ENCODE data around the gene GRIN2B. TPM values are rescaled to one million over a fixed set of nuclear protein-coding genes. Genes with fewer than 3 reads are reported as not detected.

Gene GRIN2B
- total RNA-seq, 1 donor = not detected

- no peak for TF ChIP-seq CTCF (IDR thresholded peaks at IDR 0.05; ENCODE audit: insufficient read depth, low read length)
- no peak for DNase-seq (ENCODE audit: low read depth)
- no peak overlapping the region for H3K4me3 ChIP-seq (ENCODE audit: low read depth, low read length)
Measured at GRCh38 chr12:13976880-13977279, 4.5 kb downstream of the GRIN2B start.

GRCh38 chr12:13976028-13976584, 5.3 kb downstream of the GRIN2B start:
- TF ChIP-seq CTCF (IDR thresholded peaks at IDR 0.05; ENCODE audit: insufficient read depth, low read length) = no peak

GRCh38 chr12:13973996-13974395, 7.4 kb downstream of the GRIN2B start:
- no peak overlapping the region for H3K4me3 ChIP-seq (ENCODE audit: low read depth, low read length)
- DNase-seq (ENCODE audit: low read depth) = no peak
- TF ChIP-seq CTCF (IDR thresholded peaks at IDR 0.05; ENCODE audit: insufficient read depth, low read length) = no peak

More at GRCh38 chr12:13976028-13976584, 5.3 kb downstream of the GRIN2B start:
- DNase-seq (ENCODE audit: low read depth) = no peak
- H3K4me3 ChIP-seq (ENCODE audit: low read depth, low read length) = no peak overlapping the region

- no peak for TF ChIP-seq CTCF (IDR thresholded peaks at IDR 0.05; ENCODE audit: insufficient read depth, low read length)
- DNase-seq (ENCODE audit: low read depth) = no peak
- H3K4me3 ChIP-seq (ENCODE audit: low read depth, low read length) = no peak overlapping the region
Measured at GRCh38 chr12:13970803-13971202, 10.6 kb downstream of the GRIN2B start.

GRCh38 chr12:13968281-13968680, 13.1 kb downstream of the GRIN2B start:
- no peak overlapping the region for H3K4me3 ChIP-seq (ENCODE audit: low read depth, low read length)
- no peak for TF ChIP-seq CTCF (IDR thresholded peaks at IDR 0.05; ENCODE audit: insufficient read depth, low read length)
- no peak for DNase-seq (ENCODE audit: low read depth)

GRCh38 chr12:13964666-13965065, 16.7 kb downstream of the GRIN2B start:
- TF ChIP-seq CTCF (IDR thresholded peaks at IDR 0.05; ENCODE audit: insufficient read depth, low read length) = no peak
- no peak for DNase-seq (ENCODE audit: low read depth)
- no peak overlapping the region for H3K4me3 ChIP-seq (ENCODE audit: low read depth, low read length)

- no peak for DNase-seq (ENCODE audit: low read depth)
Measured at GRCh38 chr12:13962699-13963098, 18.7 kb downstream of the GRIN2B start.

More at GRCh38 chr12:13962699-13963098, 18.7 kb downstream of the GRIN2B start:
- no peak for TF ChIP-seq CTCF (IDR thresholded peaks at IDR 0.05; ENCODE audit: insufficient read depth, low read length)
- H3K4me3 ChIP-seq (ENCODE audit: low read depth, low read length) = no peak overlapping the region

Measured in fibroblast of the aortic adventitia (primary cell).